Endothelial cell of umbilical vein (primary cell): Measurements from ENCODE around the gene CHRM2. TPM values are rescaled to one million over a fixed set of nuclear protein-coding genes. Genes with fewer than 3 reads are reported as not detected.

Experiments
- BruUV-seq: library from RNA; stranded (reverse); fragments of 400-500 nt; replicated peaks from 2 replicates; lab custom pipeline; 2021; lab: Mats Ljungman, UMichigan
- CTCF ChIA-PET: fragments of 300-600, 350-600 bp; sonication (Branson Sonifier 250); formaldehyde crosslinking; loops from one replicate; lab custom pipeline; 2021; ENCODE audit warnings: antibody characterized with exemption, inconsistent platforms; lab: Charles Lee
- POLR2A ChIA-PET: fragments of 300-600, 350-600 bp; sonication (Branson Sonifier 250); formaldehyde crosslinking; loops from one replicate; lab custom pipeline; 2021; ENCODE audit warnings: antibody characterized with exemption, inconsistent platforms; lab: Charles Lee
- DNase-seq: peaks from one replicate; pipeline ENCODE4 v3.0.0-alpha.2; 2011; ENCODE audit warnings: low read depth, low spot score
- FAIRE-seq: peaks from 2 replicates; lab custom pipeline; 2011; peaks lifted over from hg19 to GRCh38; lab: Jason Lieb, UNC
- H2AFZ ChIP-seq: 2 replicates; pipeline ENCODE4 v1.6.0; 2012; ENCODE audit warnings: low read depth, low read length, control low read depth, inconsistent platforms
- H3K27ac ChIP-seq: 2 replicates; pipeline ENCODE4 v1.5.1; 2011; ENCODE audit warnings: low read depth, mild to moderate bottlenecking, control low read depth, low read length, moderate library complexity; ENCODE audit not compliant: insufficient read depth
- H3K27me3 ChIP-seq, 2 experiments: 2 replicates each; pipeline versions ENCODE4 v1.6.0 to v1.6.1; 2011; ENCODE audit warnings: low read length in 2 of 2, mixed read lengths in 1 of 2; ENCODE audit not compliant: control insufficient read depth in 2 of 2, insufficient read depth in 2 of 2
- H3K36me3 ChIP-seq, 2 experiments: 2 replicates in 1 of 2; 3 replicates in 1 of 2; pipeline ENCODE4 v1.5.1; 2011; ENCODE audit warnings: low read length in 2 of 2, mild to moderate bottlenecking in 1 of 2, moderate library complexity in 1 of 2; ENCODE audit not compliant: control insufficient read depth in 2 of 2, insufficient read depth in 2 of 2; ENCODE audit errors: extremely low read depth in 1 of 2
- H3K4me1 ChIP-seq: 3 replicates; pipeline ENCODE4 v1.5.1; 2011; ENCODE audit warnings: mild to moderate bottlenecking, low read length; ENCODE audit not compliant: control insufficient read depth, insufficient read depth; ENCODE audit errors: extremely low read depth
- H3K4me2 ChIP-seq: 2 replicates; pipeline ENCODE4 v1.6.1; 2011; ENCODE audit warnings: low read length, control low read depth, mixed read lengths; ENCODE audit not compliant: insufficient read depth
- H3K4me3 ChIP-seq, 3 experiments: fragments of 200-600 bp in 1 of 3; sonication (generic), shearing (Covaris generic) in 1 of 3; replicated peaks in 1 of 3; 2 replicates each; pipeline ENCODE4 v1.5.1; 2011 to 2016; ENCODE audit warnings: control low read depth in 3 of 3, low read length in 3 of 3, mild to moderate bottlenecking in 2 of 3, inconsistent platforms in 1 of 3, low read depth in 1 of 3, moderate library complexity in 1 of 3; ENCODE audit not compliant: insufficient read depth in 1 of 3
- H3K79me2 ChIP-seq: 2 replicates; pipeline ENCODE4 v1.6.0; 2012; ENCODE audit warnings: low read length, inconsistent platforms; ENCODE audit not compliant: control insufficient read depth, insufficient read depth
- H3K9ac ChIP-seq: replicated peaks from 2 replicates; pipeline ENCODE3; 2011; ENCODE audit warnings: low read length, control low read depth; ENCODE audit not compliant: insufficient read depth; ENCODE audit errors: extremely low read depth
- H3K9me1 ChIP-seq: replicated peaks from 3 replicates; pipeline ENCODE4 v1.6.0; 2011; ENCODE audit warnings: mild to moderate bottlenecking, low read length; ENCODE audit not compliant: control insufficient read depth, insufficient read depth; ENCODE audit errors: extremely low read depth
- H3K9me3 ChIP-seq: replicated peaks from 2 replicates; pipeline ENCODE4 v1.5.1; 2012; ENCODE audit warnings: low read length, inconsistent platforms; ENCODE audit not compliant: control insufficient read depth, insufficient read depth
- H4K20me1 ChIP-seq: replicated peaks from 2 replicates; pipeline ENCODE3; 2011; ENCODE audit warnings: mild to moderate bottlenecking, low read length; ENCODE audit not compliant: control insufficient read depth, insufficient read depth; ENCODE audit errors: extremely low read depth
- EZH2 ChIP-seq: IDR thresholded peaks from 2 replicates; pipeline ENCODE4 v1.6.1; 2012; ENCODE audit warnings: borderline replicate concordance, low read depth, mild to moderate bottlenecking, moderate library complexity, low read length, inconsistent platforms; ENCODE audit not compliant: severe bottlenecking
- FOS ChIP-seq: IDR thresholded peaks from 2 replicates; pipeline ENCODE4 v1.6.1; 2011; ENCODE audit warnings: mild to moderate bottlenecking, low read length, moderate library complexity, borderline replicate concordance; ENCODE audit not compliant: insufficient read depth
- MAX ChIP-seq: IDR thresholded peaks from 2 replicates; pipeline ENCODE4 v1.6.1; 2011; ENCODE audit not compliant: insufficient read depth, insufficient read length
- POLR2A ChIP-seq: IDR thresholded peaks from 2 replicates; pipeline ENCODE4 v1.6.1; 2012; ENCODE audit warnings: low read depth, mild to moderate bottlenecking, control low read depth, low read length
- dilution Hi-C: fragments of 300-500 bp; cut with MboI; formaldehyde crosslinking; loops from one replicate; pipeline ENCODE4 v1.15.0; 2019; ENCODE audit warnings: low sequenced_read_pairs; ENCODE audit not compliant: extremely low pct_ligation_motif_present
- intact Hi-C: fragments of 100-400 bp; cut with micrococcal nuclease; formaldehyde crosslinking; loops from one replicate; pipeline ENCODE4 v1.10.0; 2022
- polyA plus RNA-seq, 4 experiments: library from polyadenylated mRNA; depleted of rRNA in 3 of 4; stranded (reverse) in 3 of 4; unstranded in 1 of 4; fragments of >200 nt; gene quantifications; 2 replicates each; pipeline versions ENCODE4 v1.2.1 to v1.2.3, GENCODE V29; 2011 to 2012; ENCODE audit warnings: missing spikeins in 1 of 4
- total RNA-seq: library from RNA; stranded (reverse); gene quantifications from 2 replicates; pipeline ENCODE4 v1.2.3, GENCODE V29; 2021

Gene CHRM2
- total and polyA plus RNA-seq, 2 donors (not counting 3 experiments of a cell fraction or from before 2014, with no cell fraction given), result not detected

- Histone ChIP-seq H3K4me2 (no peak overlapping the region), H3K4me1 (no peaks in the 10 kb centered on the region), H3K36me3 (no peaks in the 10 kb centered on the region), H3K9me1 (no peaks in the 10 kb centered on the region), H3K27ac (no peak overlapping the region), H3K27me3 (no peaks in the 10 kb centered on the region), H3K9ac (no peak overlapping the region), H2AFZ (no peak overlapping the region), H3K4me3 (no peak overlapping the region), H3K9me3 (no peaks in the 10 kb centered on the region), H3K79me2 (no peaks in the 10 kb centered on the region), H4K20me1 (no peaks in the 10 kb centered on the region)
- BruUV-seq, result no TSS peak
- TF ChIP-seq POLR2A (no peak), MAX (no peak), EZH2 (no peak)
- dilution Hi-C loops, result no loop called here
- ChIA-PET CTCF (interaction anchor here (0.9 kb wide), 1 partner anchor 38 kb away, joined by 3 read pairs; no protein-coding TSS in a partner anchor), POLR2A (no interaction called here)
- DNase-seq (peak; percentile 2), FAIRE-seq (peak; percentile 31)
- intact Hi-C loops, result no loop called here
Observed at GRCh38 chr7:136964347-136964746, 95.9 kb downstream of the CHRM2 start.

- dilution Hi-C loops, result no loop called here
- BruUV-seq, result no TSS peak
- H3K27ac ChIP-seq, result no peak overlapping the region
- DNase-seq (peak; percentile 20), FAIRE-seq (no peak)
- no peak for TF ChIP-seq POLR2A
- TF ChIP-seq FOS, result no peak
- TF ChIP-seq EZH2, result no peak
- no peak overlapping the region for H3K4me2 ChIP-seq
- H3K9ac ChIP-seq, result no peak overlapping the region
- H3K4me3 ChIP-seq, result no peak overlapping the region
- H3K4me1 ChIP-seq, result no peaks in the 10 kb centered on the region
- H4K20me1 ChIP-seq, result no peaks in the 10 kb centered on the region
- H3K9me1 ChIP-seq, result no peaks in the 10 kb centered on the region
- H3K79me2 ChIP-seq, result no peaks in the 10 kb centered on the region
- no peaks in the 10 kb centered on the region for H3K27me3 ChIP-seq
- no peak overlapping the region for H2AFZ ChIP-seq
- no peaks in the 10 kb centered on the region for H3K36me3 ChIP-seq
- ChIA-PET POLR2A (no interaction called here), CTCF (no interaction called here)
- intact Hi-C loops, result no loop called here
- H3K9me3 ChIP-seq, result no peaks in the 10 kb centered on the region
Observed at GRCh38 chr7:136966825-136967224, 98.4 kb downstream of the CHRM2 start.
